CD8-positive, alpha-beta memory T cell (primary cell): ENCODE data around the gene CHST5. TPM values are rescaled to one million over a fixed set of nuclear protein-coding genes. Genes with fewer than 3 reads are reported as not detected.

Experiments
- CTCF ChIA-PET: fragments of 350-600 bp; sonication (Branson Sonifier 250); formaldehyde crosslinking; loops from one replicate; lab custom pipeline; 2021; ENCODE audit warnings: antibody characterized with exemption; lab: Charles Lee
- POLR2A ChIA-PET: fragments of 350-600 bp; sonication (Branson Sonifier 250); formaldehyde crosslinking; loops from one replicate; lab custom pipeline; 2021; ENCODE audit warnings: antibody characterized with exemption; lab: Charles Lee
- DNase-seq, 5 donors: peaks; one replicate each; pipeline versions ENCODE4 v3.0.0 to v3.0.0-alpha.2; 2020 to 2022; ENCODE audit warnings: mixed read lengths in 1 of 5
- H3K27ac ChIP-seq: one replicate; pipeline ENCODE4 v1.7.0; 2013; ENCODE audit warnings: low read depth, mild to moderate bottlenecking, low read length, moderate library complexity
- H3K27me3 ChIP-seq: 2 replicates; pipeline ENCODE4 v1.7.0; 2013; ENCODE audit warnings: low read length, mild to moderate bottlenecking; ENCODE audit not compliant: insufficient read depth, poor library complexity, severe bottlenecking
- H3K36me3 ChIP-seq: 2 replicates; pipeline ENCODE4 v1.7.0; 2013; ENCODE audit warnings: mild to moderate bottlenecking, low read length, moderate library complexity; ENCODE audit not compliant: insufficient read depth
- H3K4me1 ChIP-seq: 2 replicates; pipeline ENCODE4 v1.7.0; 2013; ENCODE audit warnings: mild to moderate bottlenecking, low read length, moderate library complexity; ENCODE audit not compliant: insufficient read depth
- H3K4me3 ChIP-seq: 2 replicates; pipeline ENCODE4 v1.7.0; 2013; ENCODE audit warnings: mild to moderate bottlenecking, low read length
- H3K9me3 ChIP-seq: 2 replicates; pipeline ENCODE4 v1.7.0; 2013; ENCODE audit warnings: mild to moderate bottlenecking, low read length
- H3K27ac Mint-ChIP-seq, 8 donors: one replicate each; pipeline ENCODE4 v1.8.0; 2020 to 2021; ENCODE audit warnings: mixed read lengths in 8 of 8, mild to moderate bottlenecking in 6 of 8, inconsistent platforms in 3 of 8, moderate library complexity in 3 of 8
- H3K27me3 Mint-ChIP-seq, 2 donors: one replicate each; pipeline ENCODE4 v1.8.0; 2020 to 2021; ENCODE audit warnings: mixed read lengths in 2 of 2, mild to moderate bottlenecking in 1 of 2, moderate library complexity in 1 of 2
- H3K36me3 Mint-ChIP-seq, 3 donors: one replicate each; pipeline ENCODE4 v1.8.0; 2020 to 2021; ENCODE audit warnings: mixed read lengths in 3 of 3, inconsistent platforms in 1 of 3, mild to moderate bottlenecking in 1 of 3
- H3K4me1 Mint-ChIP-seq, 3 donors: one replicate each; pipeline ENCODE4 v1.8.0; 2020 to 2021; ENCODE audit warnings: mixed read lengths in 3 of 3, inconsistent platforms in 1 of 3, mild to moderate bottlenecking in 1 of 3
- H3K4me3 Mint-ChIP-seq, 7 donors: one replicate each; pipeline ENCODE4 v1.8.0; 2020 to 2021; ENCODE audit warnings: mixed read lengths in 7 of 7, mild to moderate bottlenecking in 6 of 7, moderate library complexity in 4 of 7, inconsistent platforms in 2 of 7
- H3K9me3 Mint-ChIP-seq, 5 donors: one replicate each; pipeline ENCODE4 v1.8.0; 2020 to 2022; ENCODE audit warnings: mixed read lengths in 5 of 5, mild to moderate bottlenecking in 3 of 5, moderate library complexity in 2 of 5, inconsistent platforms in 1 of 5
- polyA plus RNA-seq: library from polyadenylated mRNA; unstranded; fragments of 300-500 nt; fragmentation: Illumina TruSeq; gene quantifications from one replicate; pipeline ENCODE4 v1.2.3, GENCODE V29; 2021
- total RNA-seq, 2 experiments: library from RNA; stranded (reverse); gene quantifications; one replicate each; pipeline ENCODE4 v1.2.3, GENCODE V29; 2021

Gene CHST5
- total and polyA plus RNA-seq, 3 experiments from 2014 or later: not detected

DNA sequence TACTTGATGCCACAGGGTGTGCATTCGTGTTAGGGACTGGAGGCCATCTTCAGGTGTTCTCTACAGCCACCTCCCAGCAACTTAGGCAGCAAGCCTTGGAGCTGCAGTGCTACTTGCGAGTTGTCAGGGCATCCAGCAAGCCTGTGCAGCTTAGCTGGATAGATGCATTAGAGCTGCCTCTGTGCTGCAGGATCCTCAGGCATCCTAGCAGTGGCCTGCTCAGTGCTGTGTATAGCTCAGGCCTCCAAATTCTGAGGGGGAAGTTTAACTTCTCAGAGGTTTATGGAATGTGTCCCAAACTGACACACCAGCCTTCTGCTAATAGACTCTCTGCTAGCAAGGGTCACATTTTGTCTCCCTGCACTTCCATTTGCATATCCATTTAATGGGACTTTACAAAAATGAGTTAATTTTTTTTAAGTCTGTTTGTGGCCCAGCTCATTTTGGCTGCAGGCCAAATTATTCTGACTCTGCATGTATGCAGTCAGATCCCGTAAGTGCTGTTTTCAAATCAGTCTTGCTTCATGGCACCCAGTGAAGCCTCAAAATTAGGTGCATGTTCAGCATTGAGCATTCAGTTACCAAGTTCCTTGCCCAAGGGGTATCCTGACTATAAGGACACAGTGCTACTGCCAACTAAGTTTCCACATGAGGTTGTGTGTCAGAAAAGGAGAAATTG, 37.1 kb upstream of the CHST5 start:
- Mint-ChIP-seq H3K27me3 (no peaks in the 10 kb centered on the region), H3K36me3 (peaks cover 0 to 90% (median 18%) of the 10 kb centered on the region in 3 donors), H3K4me1 (peaks cover 56 to 78% (median 68%) of the 10 kb centered on the region in 3 donors), H3K4me3 (no peak overlapping the region), H3K9me3 (no peaks in the 10 kb centered on the region), H3K27ac (peak overlapping the region in 5 of 8 donors; percentile 29 to 75 (median 60))
- ChIA-PET POLR2A (interaction anchor here (0.8 to 1.0 kb wide), 2 partner anchors 43 to 75 kb away, joined by 3 read pairs; partner anchors contain the start of genes KARS1 and TERF2IP), CTCF (interaction anchor here (1.5 to 2.2 kb wide), 5 partner anchors 8 to 56 kb away, joined by 4 to 6 read pairs (median 5); partner anchors contain the start of gene TMEM231)
- DNase-seq: no peak
- peaks cover 70% of the 10 kb centered on the region for H3K36me3 ChIP-seq
- no peaks in the 10 kb centered on the region for H3K9me3 ChIP-seq
- no peak overlapping the region for H3K27ac ChIP-seq
- H3K27me3 ChIP-seq: no peaks in the 10 kb centered on the region
- H3K4me3 ChIP-seq: no peak overlapping the region
- H3K4me1 ChIP-seq: peaks cover 18% of the 10 kb centered on the region

DNA sequence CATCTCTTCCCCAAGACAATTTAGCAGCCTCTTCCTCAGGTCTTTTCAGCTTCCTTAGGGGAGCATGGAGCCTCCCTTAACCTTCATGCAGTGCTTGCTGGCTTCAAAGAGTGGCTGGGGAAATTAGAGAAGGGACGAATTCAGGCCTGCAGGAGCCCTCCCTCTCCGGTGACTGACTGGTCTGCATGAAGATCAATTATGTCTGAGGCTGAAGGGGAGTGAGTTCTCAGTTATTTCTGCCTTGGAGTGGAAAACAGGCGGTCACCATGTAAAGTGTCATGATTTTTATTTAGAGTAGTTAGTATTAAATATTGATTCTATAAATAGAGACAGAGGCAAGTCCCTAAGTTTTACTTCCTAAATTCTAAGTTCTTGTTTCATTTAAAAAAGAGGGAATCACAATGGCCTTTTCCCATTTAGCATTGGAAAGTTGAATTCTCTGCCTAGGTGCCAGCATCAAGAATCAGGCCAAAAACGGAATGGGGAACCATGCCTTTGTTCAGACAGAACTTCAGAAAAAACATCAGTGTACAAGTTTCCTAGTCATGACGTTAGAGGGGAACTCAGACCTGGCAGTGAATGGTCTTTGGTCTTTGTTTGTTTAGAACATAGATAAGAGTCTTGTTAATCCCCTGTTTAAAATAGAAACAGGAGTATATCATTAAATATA, 34.6 kb upstream of the CHST5 start:
- no peak overlapping the region for H3K27ac ChIP-seq
- peaks cover 32% of the 10 kb centered on the region for H3K4me1 ChIP-seq
- H3K27ac Mint-ChIP-seq: peak overlapping the region in 3 of 8 donors; percentile 50 to 77 (median 68)
- H3K4me3 Mint-ChIP-seq: peak overlapping the region in 2 of 7 donors; percentile 19 to 92
- H3K36me3 Mint-ChIP-seq: peaks cover 0 to 83% (median 16%) of the 10 kb centered on the region in 3 donors
- CTCF ChIA-PET: interaction anchor here (1.0 to 1.3 kb wide), 2 partner anchors 33 to 53 kb away, joined by 3 to 4 read pairs; no protein-coding TSS in a partner anchor
- DNase-seq: no peak
- H3K4me3 ChIP-seq: no peak overlapping the region
- H3K9me3 Mint-ChIP-seq: no peaks in the 10 kb centered on the region
- peaks cover 62 to 83% (median 74%) of the 10 kb centered on the region in 3 donors for H3K4me1 Mint-ChIP-seq
- POLR2A ChIA-PET: no interaction called here
- H3K27me3 ChIP-seq: no peaks in the 10 kb centered on the region
- H3K36me3 ChIP-seq: peaks cover 56% of the 10 kb centered on the region
- peaks cover 0 to 2% of the 10 kb centered on the region in 2 donors for H3K27me3 Mint-ChIP-seq
- H3K9me3 ChIP-seq: no peaks in the 10 kb centered on the region

DNA sequence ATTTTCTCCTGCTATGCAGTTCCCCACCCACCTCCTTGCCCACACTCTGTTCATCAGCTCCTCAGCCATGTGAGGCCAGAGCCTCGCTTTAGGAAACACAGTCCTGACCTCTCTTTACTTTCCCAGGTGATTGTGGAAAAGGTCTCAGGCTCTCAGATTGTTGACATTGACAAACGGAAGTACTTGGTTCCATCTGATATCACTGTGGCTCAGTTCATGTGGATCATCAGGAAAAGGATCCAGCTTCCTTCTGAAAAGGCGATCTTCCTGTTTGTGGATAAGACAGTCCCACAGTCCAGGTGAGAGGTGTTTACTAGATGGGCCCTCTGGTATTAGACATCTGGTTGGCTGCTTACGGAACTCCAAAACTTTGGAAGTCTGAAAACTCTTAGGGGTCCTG, 32.0 kb upstream of the CHST5 start:
- peaks cover 53 to 71% (median 66%) of the 10 kb centered on the region in 3 donors for H3K4me1 Mint-ChIP-seq
- H3K36me3 ChIP-seq: peaks cover 38% of the 10 kb centered on the region

DNA sequence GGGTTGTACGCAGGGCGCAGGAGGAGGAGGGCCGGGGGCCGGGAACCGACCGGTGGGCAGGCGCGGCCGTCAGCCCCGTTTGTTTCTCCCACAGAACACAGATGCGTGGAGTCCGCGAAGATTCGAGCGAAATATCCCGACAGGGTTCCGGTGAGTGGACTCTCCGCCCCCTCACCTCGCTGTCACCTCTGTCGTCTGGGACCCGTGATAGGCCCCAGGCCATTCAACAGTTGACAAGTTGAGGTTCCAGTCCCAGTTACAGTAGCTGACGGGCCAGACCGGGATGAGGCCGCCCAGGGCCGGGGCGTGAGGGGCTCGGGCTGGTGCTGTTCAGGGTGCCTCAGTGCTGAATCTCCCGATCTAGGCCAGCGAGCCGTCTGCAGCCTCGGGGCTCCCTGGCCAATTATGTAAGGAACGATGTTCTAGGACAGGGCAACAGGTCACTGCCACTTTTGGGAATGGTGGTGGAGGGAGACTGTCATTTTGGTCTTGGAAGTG, 30.9 kb upstream of the CHST5 start:
- no peaks in the 10 kb centered on the region for H3K27me3 ChIP-seq
- H3K27ac Mint-ChIP-seq: peak overlapping the region; percentile 74 to 92 (median 82)
- H3K36me3 ChIP-seq: peaks cover 29% of the 10 kb centered on the region
- peak overlapping the region; percentile 85 for H3K4me3 ChIP-seq
- H3K27ac ChIP-seq: peak overlapping the region; percentile 83
- POLR2A ChIA-PET: interaction anchor here (0.5 to 2.8 kb wide), 7 partner anchors 11 to 133 kb away, joined by 4 to 35 read pairs (median 13); partner anchors contain the start of genes ADAT1, KARS1, TERF2IP and TMEM231
- peaks cover 0 to 50% (median 7%) of the 10 kb centered on the region in 3 donors for H3K36me3 Mint-ChIP-seq
- peaks cover 45 to 61% (median 57%) of the 10 kb centered on the region in 3 donors for H3K4me1 Mint-ChIP-seq
- no peaks in the 10 kb centered on the region for H3K9me3 Mint-ChIP-seq
- H3K4me1 ChIP-seq: peaks cover 36% of the 10 kb centered on the region
- DNase-seq: peak; percentile 10 to 61 (median 23)
- CTCF ChIA-PET: interaction anchor here (0.9 to 2.9 kb wide), 7 partner anchors 8 to 81 kb away, joined by 3 to 12 read pairs (median 10); partner anchors contain the start of genes KARS1, TERF2IP and TMEM231
- peaks cover 7 to 14% of the 10 kb centered on the region in 2 donors for H3K27me3 Mint-ChIP-seq
- H3K4me3 Mint-ChIP-seq: peak overlapping the region; percentile 92 to 100 (median 96)
- no peaks in the 10 kb centered on the region for H3K9me3 ChIP-seq

More for the DNA sequence above, 32.0 kb upstream of the CHST5 start:
- peak overlapping the region; percentile 92 to 100 (median 96) for H3K4me3 Mint-ChIP-seq
- H3K27ac ChIP-seq: no peak overlapping the region
- peak overlapping the region; percentile 39 to 92 (median 82) for H3K27ac Mint-ChIP-seq
- H3K27me3 Mint-ChIP-seq: peaks cover 5 to 7% of the 10 kb centered on the region in 2 donors
- no peaks in the 10 kb centered on the region for H3K9me3 Mint-ChIP-seq
- ChIA-PET CTCF (interaction anchor here (1.1 to 2.9 kb wide), 4 partner anchors 15 to 81 kb away, joined by 3 to 12 read pairs (median 7); no protein-coding TSS in a partner anchor), POLR2A (interaction anchor here (2.8 kb wide), 1 partner anchor 80 kb away, joined by 23 read pairs; the partner anchor contains the start of genes KARS1 and TERF2IP)
- peaks cover 36% of the 10 kb centered on the region for H3K4me1 ChIP-seq
- H3K4me3 ChIP-seq: no peak overlapping the region
- H3K9me3 ChIP-seq: no peaks in the 10 kb centered on the region
- DNase-seq: no peak
- peaks cover 0 to 59% (median 11%) of the 10 kb centered on the region in 3 donors for H3K36me3 Mint-ChIP-seq
- no peaks in the 10 kb centered on the region for H3K27me3 ChIP-seq

DNA sequence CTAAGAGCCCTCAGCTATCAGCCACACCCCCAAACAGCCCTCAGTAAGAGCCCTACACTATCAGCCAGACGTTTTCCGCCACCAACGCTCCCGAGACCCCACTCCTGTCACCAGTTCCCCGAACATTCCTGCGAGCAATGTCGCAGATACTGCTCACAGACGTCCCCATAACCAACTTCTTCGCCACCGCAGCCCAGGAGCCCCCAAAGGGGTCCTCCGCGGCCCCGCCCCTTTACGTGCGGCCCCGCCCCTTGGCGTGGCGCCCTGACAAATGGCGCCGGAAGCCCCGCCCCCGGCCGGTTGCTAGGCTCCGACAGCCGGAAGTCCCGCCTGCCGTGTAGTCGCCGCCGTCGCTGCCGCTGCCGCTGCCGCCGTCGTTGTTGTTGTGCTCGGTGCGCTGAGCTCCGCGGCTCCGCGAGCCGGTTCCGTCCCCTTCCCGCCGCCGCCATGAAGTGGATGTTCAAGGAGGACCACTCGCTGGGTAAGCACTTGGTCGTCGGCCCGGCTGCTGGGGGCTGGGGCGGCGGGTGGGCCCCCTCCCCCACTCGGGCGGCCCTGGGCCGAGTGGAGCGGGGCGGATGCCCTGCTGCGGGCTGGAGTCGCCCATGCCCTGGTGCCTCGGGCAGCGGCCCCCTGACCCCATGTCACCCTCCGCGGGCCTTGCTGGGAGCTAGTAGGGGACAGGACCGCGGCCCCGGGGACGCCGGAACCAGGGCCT, 30.3 kb upstream of the CHST5 start, which contains the start of gene GABARAPL2:
GABARAPL2 (plus strand) TSS at position 340 of the 718 bp plus-strand sequence; CDS start at position 448, 108 bp downstream.
- Histone ChIP-seq H3K27me3 (no peaks in the 10 kb centered on the region), H3K36me3 (peaks cover 25% of the 10 kb centered on the region), H3K4me1 (peaks cover 36% of the 10 kb centered on the region), H3K9me3 (no peaks in the 10 kb centered on the region), H3K27ac (peak within 1 kb of the TSS; percentile 83), H3K4me3 (peak within 1 kb of the TSS; percentile 85)
- DNase-seq: peak; percentile 89 to 94 (median 91)
- H3K27ac Mint-ChIP-seq: peak within 1 kb of the TSS; percentile 89 to 100 (median 98)
- H3K36me3 Mint-ChIP-seq: peaks cover 0 to 47% (median 5%) of the 10 kb centered on the region in 3 donors
- peak within 1 kb of the TSS; percentile 92 to 100 (median 96) for H3K4me3 Mint-ChIP-seq
- no peaks in the 10 kb centered on the region for H3K9me3 Mint-ChIP-seq
- CTCF ChIA-PET: interaction anchor here (0.9 to 2.9 kb wide), 7 partner anchors 9 to 82 kb away, joined by 3 to 12 read pairs (median 10); partner anchors contain the start of genes ADAT1, KARS1, TERF2IP and TMEM231
- POLR2A ChIA-PET: interaction anchor here (0.5 to 2.8 kb wide), 7 partner anchors 10 to 132 kb away, joined by 4 to 35 read pairs (median 13); partner anchors contain the start of genes ADAT1, KARS1, TERF2IP and TMEM231
- peaks cover 43 to 58% (median 53%) of the 10 kb centered on the region in 3 donors for H3K4me1 Mint-ChIP-seq
- peaks cover 7 to 14% of the 10 kb centered on the region in 2 donors for H3K27me3 Mint-ChIP-seq

DNA sequence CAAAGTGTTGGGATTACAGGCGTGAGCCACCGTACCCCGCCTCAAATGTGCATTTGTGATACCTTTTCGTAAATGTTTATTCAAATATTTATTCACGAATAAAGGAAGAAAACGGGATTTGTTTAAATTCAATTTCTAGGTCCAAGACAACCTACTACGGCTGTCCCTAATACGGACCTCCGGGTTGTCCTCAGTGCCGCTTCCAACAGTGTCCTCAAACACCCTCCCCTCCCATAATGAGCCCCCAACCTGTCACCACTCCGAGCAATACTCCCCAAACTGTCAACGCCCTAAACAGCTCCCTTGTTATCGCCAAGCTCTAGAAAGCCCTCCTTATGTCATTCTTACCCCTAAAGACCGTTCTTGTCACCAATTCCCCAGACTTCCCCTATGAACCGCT, 29.7 kb upstream of the CHST5 start:
- Histone ChIP-seq H3K27me3 (no peaks in the 10 kb centered on the region), H3K36me3 (peaks cover 23% of the 10 kb centered on the region), H3K27ac (peak overlapping the region; percentile 83), H3K4me3 (peak overlapping the region; percentile 85), H3K9me3 (no peaks in the 10 kb centered on the region), H3K4me1 (peaks cover 36% of the 10 kb centered on the region)
- POLR2A ChIA-PET: interaction anchor here (1.0 to 2.8 kb wide), 6 partner anchors 10 to 132 kb away, joined by 4 to 35 read pairs (median 14); partner anchors contain the start of genes ADAT1, KARS1, TERF2IP and TMEM231
- CTCF ChIA-PET: interaction anchor here (1.2 to 2.9 kb wide), 7 partner anchors 10 to 93 kb away, joined by 3 to 12 read pairs (median 10); partner anchors contain the start of genes ADAT1, KARS1, TERF2IP and TMEM231
- no peaks in the 10 kb centered on the region for H3K9me3 Mint-ChIP-seq
- H3K27ac Mint-ChIP-seq: peak overlapping the region; percentile 89 to 100 (median 98)
- H3K36me3 Mint-ChIP-seq: peaks cover 0 to 43% (median 4%) of the 10 kb centered on the region in 3 donors
- H3K4me3 Mint-ChIP-seq: peak overlapping the region; percentile 92 to 100 (median 96)
- DNase-seq: no peak
- H3K4me1 Mint-ChIP-seq: peaks cover 40 to 54% (median 51%) of the 10 kb centered on the region in 3 donors
- peaks cover 7 to 14% of the 10 kb centered on the region in 2 donors for H3K27me3 Mint-ChIP-seq
